Activated T-cell treated with anti-CD3 and anti-CD28 coated beads for 48 hours (primary cell): ENCODE data around the gene SETD1A.
"Not testable (repeated sequence)": the region's sequence is repeated elsewhere in the genome, so short reads cannot be mapped to it uniquely, and the experiment has no call there.

Experiments used
- DNase-seq: peaks from one replicate; pipeline ENCODE4 v3.0.0-alpha.2; 2020; ENCODE audit warnings: low read depth

The SETD1A gene

GRCh38 chr16:30998852-30999761 is 41.6 kb downstream of the SETD1A start:
- no peak for DNase-seq

DNA sequence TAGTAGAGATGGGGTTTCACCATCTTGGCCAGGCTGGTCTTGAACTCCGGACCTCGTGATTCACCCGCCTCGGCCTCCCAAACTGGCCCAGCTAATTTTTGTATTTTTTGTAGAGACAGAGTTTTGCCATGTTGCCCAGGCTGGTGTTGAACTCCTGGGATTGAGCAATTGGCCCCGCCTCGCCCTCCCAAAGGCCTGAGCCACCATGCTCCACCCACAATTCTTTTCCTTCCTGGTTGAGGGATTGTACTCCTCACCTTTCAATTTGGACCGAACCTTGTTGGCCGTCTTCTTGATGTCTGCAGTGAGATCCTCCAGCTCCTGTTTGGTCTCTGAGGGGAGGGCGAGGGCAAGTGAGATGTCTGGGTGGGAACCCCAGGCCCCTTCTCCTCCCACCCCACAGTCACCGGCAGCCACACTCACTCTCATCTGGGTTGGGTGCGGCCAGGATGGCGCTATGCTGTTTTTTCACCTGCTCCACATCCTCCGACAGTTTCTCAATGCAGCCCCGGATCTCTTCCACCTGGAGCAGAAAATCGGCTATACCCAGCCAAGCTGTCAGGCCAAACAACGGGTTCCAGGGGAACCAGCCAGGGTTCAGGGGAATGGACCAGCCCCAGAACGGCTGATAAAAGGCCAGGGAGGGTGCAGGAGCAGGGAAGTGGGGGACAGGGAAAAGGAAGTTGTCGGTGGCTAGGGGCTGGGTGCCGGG is 43.3 kb downstream of the SETD1A start:
- no peak for DNase-seq

- no peak for DNase-seq
Observed at GRCh38 chr16:31001507-31002249, 44.1 kb downstream of the SETD1A start.

DNA sequence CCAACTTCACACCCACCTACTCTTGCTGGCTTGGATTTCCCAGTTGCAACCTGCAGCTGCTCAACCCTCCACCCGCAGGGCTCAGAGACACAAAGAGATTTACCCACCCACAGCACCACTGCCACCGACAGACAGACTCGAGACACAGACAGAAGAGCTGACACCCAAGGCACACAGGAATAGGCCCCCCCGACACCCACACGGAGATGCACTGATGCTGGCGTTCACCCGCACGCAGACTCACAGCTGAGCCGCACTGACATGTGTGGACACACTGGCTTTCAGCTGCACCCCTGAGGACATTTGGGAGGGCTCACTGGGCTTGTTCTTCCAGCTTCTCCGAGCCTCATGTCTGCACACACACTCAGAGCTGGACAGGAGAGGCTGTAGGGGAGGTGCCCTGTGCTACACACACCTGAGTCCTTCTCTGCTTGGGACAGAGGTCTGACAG is 44.7 kb downstream of the SETD1A start:
- no peak for DNase-seq

- no peak for DNase-seq
Observed at GRCh38 chr16:31002862-31003341, 45.3 kb downstream of the SETD1A start.

DNA sequence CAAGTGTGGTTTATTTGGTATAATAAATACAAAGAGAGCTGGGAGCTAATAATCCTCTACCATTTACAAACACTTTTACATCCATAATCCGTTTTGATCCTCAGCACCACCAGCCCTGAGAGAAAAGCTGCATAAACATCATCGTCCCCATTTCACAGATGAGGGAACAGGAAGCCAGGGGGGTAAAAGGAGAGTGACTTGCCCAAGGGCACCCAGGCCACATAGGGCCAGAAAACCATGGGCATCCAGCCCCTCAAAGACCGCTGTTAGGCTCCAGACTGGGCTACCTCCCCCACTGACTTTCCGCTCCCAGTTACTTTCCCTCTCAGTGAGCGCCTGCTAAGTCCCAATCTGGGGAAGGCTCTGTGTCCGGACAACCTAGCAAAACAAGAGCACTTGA is 46.2 kb downstream of the SETD1A start:
- no peak for DNase-seq

GRCh38 chr16:31004658-31005057 is 47.1 kb downstream of the SETD1A start:
- DNase-seq: no peak

DNA sequence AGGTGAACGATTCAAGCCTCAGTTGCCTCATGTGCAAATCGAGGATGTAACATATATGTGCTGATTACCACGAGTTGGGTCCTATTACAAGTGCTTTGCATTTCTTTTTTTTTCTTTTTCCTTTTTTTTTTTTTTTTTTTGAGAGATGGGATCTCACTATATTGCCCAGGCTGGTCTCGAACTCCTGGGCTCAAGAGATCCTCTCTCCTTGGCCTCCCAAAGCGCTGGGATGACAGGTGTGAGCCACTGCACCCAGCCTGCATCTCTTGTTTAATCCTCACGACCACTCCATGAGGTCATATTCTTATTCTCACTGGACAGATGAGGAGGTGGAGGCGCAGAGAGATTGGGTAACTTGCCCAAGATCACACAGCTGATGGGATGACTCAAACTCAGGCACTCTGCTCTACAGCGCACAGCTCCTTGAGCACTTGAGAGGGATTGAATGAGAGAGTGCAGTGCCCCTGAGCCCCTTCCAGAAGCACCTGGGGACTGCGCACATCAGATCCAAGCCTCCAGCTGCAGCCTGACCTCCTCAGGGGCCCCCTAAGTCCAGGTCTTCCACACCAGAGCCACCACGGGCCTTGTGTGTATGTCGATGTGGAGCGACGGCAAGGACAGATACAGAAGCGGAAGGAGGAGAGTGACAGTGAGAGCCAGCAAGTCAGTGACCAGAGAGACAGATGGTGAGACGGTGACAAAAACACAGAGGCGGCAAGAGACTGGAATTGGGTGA is 48.0 kb downstream of the SETD1A start:
- DNase-seq: no peak

GRCh38 chr16:31006086-31006385 is 48.5 kb downstream of the SETD1A start:
- no peak for DNase-seq

DNA sequence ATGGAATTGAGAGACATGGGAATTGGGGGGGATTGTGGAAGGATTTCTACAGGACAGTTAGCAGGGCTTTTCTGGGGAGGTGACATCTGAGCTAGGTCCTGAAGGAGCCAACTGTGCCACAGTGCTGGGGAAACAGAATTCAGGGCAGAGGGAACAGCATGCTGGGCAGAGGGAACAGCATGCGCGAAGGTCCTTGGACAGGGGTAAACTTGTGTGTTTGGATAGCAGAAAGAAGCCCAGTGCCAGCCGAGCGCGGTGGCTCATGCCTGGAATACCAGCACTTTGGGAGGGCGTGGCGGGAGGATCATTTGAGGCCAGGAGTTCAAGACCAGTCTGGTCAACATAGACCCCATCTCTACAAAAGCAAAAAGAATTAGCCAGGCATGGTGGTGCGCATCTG is 49.0 kb downstream of the SETD1A start:
- DNase-seq: no peak

GRCh38 chr16:31007684-31008083 is 50.1 kb downstream of the SETD1A start:
- no peak for DNase-seq

- DNase-seq: no peak
Observed at GRCh38 chr16:31008149-31008548, 50.6 kb downstream of the SETD1A start.

GRCh38 chr16:31008551-31008950 is 51.0 kb downstream of the SETD1A start:
- no peak for DNase-seq

DNA sequence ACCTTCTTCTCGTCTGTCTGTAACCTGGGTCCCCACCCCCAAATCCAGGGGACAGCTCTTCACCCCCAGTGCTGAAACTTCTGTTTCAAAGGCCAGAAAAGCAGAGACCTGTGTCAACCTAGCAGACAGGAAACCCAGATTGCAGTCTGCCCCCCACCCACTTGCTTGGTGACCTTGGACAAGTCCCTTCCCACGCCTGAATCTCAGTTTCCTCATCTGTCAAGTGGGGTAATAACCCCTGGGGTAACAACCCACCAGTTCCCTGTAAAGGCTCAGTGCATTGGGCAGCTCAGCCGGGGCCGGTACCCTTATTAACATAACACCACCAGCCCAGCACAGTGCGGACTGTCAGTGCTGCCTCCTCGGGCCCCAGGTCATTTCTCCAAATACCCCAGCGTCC is 51.6 kb downstream of the SETD1A start:
- no peak for DNase-seq

DNA sequence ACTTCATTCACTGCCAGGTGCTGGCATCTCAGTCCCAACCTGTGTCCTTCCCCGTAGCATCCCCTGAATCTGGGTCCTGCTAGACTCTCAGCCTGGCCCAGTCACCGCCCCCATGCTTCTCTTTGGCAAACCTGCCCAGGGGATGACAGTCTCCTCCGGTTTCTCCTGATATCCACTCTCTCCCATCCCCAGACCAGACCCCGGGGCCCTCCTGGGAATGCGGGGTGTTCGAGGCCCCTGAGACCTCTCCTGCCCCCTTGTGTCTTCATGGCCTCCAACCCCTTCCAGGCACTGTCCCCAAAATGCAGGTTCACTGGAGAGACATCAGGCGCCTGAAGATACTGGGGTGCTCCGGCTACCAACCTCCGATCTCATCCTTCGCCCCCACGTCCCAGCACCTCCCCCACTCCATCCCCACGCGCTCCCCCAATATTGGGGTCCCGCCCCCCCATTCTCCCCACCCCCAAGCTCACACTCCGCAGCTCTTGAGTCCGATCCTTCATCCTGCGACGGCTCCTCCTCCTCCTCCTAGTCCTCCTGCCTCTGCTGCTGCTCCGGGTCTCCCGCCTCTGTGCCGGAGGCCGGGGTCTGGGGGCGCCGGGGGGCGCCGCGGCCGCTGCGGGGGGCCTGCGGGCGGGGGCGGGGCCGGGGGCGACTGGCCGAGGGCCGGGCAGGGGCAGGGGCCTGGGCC is 52.5 kb downstream of the SETD1A start:
- no peak for DNase-seq

DNA sequence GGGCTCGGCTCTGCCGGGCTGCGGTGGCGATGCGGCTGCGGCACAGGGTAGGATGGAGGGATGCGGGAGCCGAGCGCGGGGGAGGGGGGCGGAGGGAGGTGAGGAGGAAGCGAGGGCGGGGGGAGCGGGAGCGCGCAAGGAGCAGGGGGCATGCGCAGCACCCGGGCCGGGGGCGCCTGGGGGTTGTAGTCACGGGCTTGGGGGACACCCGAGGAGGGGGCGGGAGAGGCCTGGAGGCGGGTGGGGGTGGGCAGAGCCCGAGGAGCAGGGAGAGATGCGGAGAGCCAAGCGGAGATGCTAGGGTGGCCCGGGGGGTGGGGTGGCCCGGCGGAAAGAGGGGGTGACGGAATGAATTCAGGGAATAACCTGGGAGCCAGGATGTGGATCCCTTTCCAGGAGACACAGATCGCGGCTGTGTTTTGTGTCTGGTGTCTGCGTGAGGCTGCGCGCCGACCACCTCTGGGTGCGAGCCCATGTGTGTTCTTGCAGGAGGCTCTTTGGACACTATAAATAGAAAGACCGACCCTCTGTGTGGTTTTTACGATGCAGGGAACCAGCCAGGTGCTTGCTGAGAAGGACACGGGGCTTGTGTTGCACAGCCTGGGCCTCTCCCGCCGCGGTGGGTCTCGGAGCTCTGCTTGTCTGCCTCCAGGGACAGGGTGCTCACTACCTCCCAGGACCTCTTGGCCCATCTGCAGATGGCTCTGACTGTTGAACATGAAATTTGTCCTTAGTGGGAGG is 53.2 kb downstream of the SETD1A start, which contains the start of gene STX1B:
Gene STX1B, minus strand, starts transcription at position 54 of the 741 bp plus-strand sequence. CDS start 242 bp downstream, outside the sequence.
- DNase-seq: peak; percentile 27

DNA sequence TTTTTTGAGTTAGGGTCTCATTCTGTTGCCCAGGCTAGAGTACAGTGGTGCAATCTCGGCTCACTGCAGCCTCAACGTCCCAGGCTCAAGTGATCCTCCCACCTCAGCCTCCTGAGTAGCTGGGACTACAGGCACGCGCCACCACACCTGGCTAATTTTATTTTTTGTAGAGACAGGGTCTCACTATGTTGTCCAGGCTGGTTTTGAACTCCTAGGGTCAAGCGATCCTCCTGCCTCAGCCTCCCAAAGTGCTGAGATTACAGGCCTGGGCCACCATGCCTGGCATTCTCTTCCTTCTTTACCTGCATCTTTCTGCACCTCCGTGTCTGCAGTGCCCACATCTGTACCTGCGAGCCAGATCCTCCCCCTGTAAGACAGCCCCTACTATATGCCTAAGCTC is 54.3 kb downstream of the SETD1A start:
- not testable (repeated sequence) for DNase-seq

DNA sequence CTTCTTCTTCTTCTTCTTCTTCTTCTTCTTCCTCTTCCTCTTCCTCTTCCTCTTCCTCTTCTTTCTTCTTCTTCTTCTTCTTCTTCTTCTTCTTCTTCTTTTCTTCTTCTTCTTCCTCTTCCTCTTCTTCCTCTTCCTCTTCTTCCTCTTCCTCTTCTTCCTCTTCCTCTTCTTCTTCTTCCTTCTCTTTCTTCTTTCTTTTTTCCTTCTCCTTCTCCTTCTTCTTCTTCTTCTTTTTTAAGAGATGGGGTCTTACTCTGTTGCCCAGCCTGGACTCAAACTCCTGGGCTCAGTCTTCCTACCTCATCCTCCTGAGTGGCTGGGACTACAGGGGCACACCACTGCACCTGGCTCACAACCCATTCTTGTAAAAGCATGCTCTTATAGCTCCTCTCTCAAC is 55.7 kb downstream of the SETD1A start:
- not testable (repeated sequence) for DNase-seq

- DNase-seq: no peak
Observed at GRCh38 chr16:31016018-31016417, 58.5 kb downstream of the SETD1A start.

GRCh38 chr16:31017756-31018155 is 60.2 kb downstream of the SETD1A start:
- DNase-seq: not testable (repeated sequence)
